Trophoblast cell (in vitro differentiated cells and primary cell): ENCODE results near the gene ADCK2.
"Not testable (repeated sequence)": the region's sequence is repeated elsewhere in the genome, so short reads cannot be mapped to it uniquely, and the experiment has no call there.

Experiments used
- DNase-seq, 2 donors: peaks; one replicate each; pipeline ENCODE4 v3.0.0-alpha.2; 2016
- H2AFZ ChIP-seq: 2 replicates; pipeline ENCODE4 v1.6.1; 2013; ENCODE audit warnings: low read length, moderate library complexity, mild to moderate bottlenecking; ENCODE audit not compliant: insufficient read depth, poor library complexity
- H2AK5ac ChIP-seq: 2 replicates; pipeline ENCODE4 v1.6.1; 2013; ENCODE audit warnings: mild to moderate bottlenecking, low read length
- H2BK120ac ChIP-seq: 2 replicates; pipeline ENCODE4 v1.6.1; 2013; ENCODE audit warnings: low read length, mild to moderate bottlenecking, moderate library complexity; ENCODE audit not compliant: insufficient read depth, poor library complexity
- H2BK12ac ChIP-seq: 2 replicates; pipeline ENCODE4 v1.6.1; 2013; ENCODE audit warnings: mild to moderate bottlenecking, low read length, moderate library complexity
- H2BK5ac ChIP-seq: 2 replicates; pipeline ENCODE4 v1.6.1; 2013; ENCODE audit warnings: low read length, low read depth, moderate library complexity, mild to moderate bottlenecking; ENCODE audit not compliant: poor library complexity
- H3K14ac ChIP-seq: 2 replicates; pipeline ENCODE4 v1.6.1; 2013; ENCODE audit warnings: mild to moderate bottlenecking, low read length
- H3K18ac ChIP-seq: 2 replicates; pipeline ENCODE4 v1.6.1; 2013; ENCODE audit warnings: mild to moderate bottlenecking, low read length
- H3K23ac ChIP-seq: 2 replicates; pipeline ENCODE4 v1.6.1; 2013; ENCODE audit warnings: low read length
- H3K27ac ChIP-seq: 2 replicates; pipeline ENCODE4 v1.5.1; 2013; ENCODE audit warnings: low read depth, mild to moderate bottlenecking, inconsistent platforms, low read length, moderate library complexity
- H3K27me3 ChIP-seq: 2 replicates; pipeline ENCODE4 v1.6.1; 2013; ENCODE audit warnings: inconsistent platforms, mild to moderate bottlenecking, low read length, moderate library complexity; ENCODE audit not compliant: insufficient read depth
- H3K36me3 ChIP-seq, 2 experiments: 1 replicate in 1 of 2; 2 replicates in 1 of 2; pipeline ENCODE4 v1.6.1; 2013; ENCODE audit warnings: low read length in 2 of 2, mild to moderate bottlenecking in 2 of 2, moderate library complexity in 1 of 2; ENCODE audit not compliant: insufficient read depth in 2 of 2, control insufficient read depth in 1 of 2
- H3K4ac ChIP-seq: 2 replicates; pipeline ENCODE4 v1.6.1; 2013; ENCODE audit warnings: low read depth, mild to moderate bottlenecking, low read length, moderate library complexity
- H3K4me1 ChIP-seq, 2 experiments: 1 replicate in 1 of 2; 2 replicates in 1 of 2; pipeline ENCODE4 v1.6.1; 2013; ENCODE audit warnings: low read length in 2 of 2, mild to moderate bottlenecking in 2 of 2, moderate library complexity in 1 of 2; ENCODE audit not compliant: insufficient read depth in 2 of 2, control insufficient read depth in 1 of 2
- H3K4me2 ChIP-seq: 2 replicates; pipeline ENCODE4 v1.6.1; 2013; ENCODE audit warnings: inconsistent platforms, mild to moderate bottlenecking, low read length, moderate library complexity
- H3K4me3 ChIP-seq: 2 replicates; pipeline ENCODE4 v1.5.1; 2013; ENCODE audit warnings: mild to moderate bottlenecking, low read depth, low read length, inconsistent platforms
- H3K79me1 ChIP-seq: one replicate; pipeline ENCODE4 v1.6.1; 2013; ENCODE audit warnings: low read length
- H3K79me2 ChIP-seq: 2 replicates; pipeline ENCODE4 v1.6.1; 2013; ENCODE audit warnings: low read length, mild to moderate bottlenecking; ENCODE audit not compliant: control insufficient read depth, insufficient read depth, poor library complexity
- H3K9ac ChIP-seq: 2 replicates; pipeline ENCODE4 v1.6.1; 2013; ENCODE audit warnings: mild to moderate bottlenecking, low read length
- H3K9me3 ChIP-seq: 2 replicates; pipeline ENCODE4 v1.6.1; 2013; ENCODE audit warnings: low read depth, mild to moderate bottlenecking, control low read depth, inconsistent platforms, low read length; ENCODE audit not compliant: insufficient read depth
- H4K12ac ChIP-seq: 2 replicates; pipeline ENCODE4 v1.6.1; 2013; ENCODE audit warnings: low read depth, mild to moderate bottlenecking, low read length, moderate library complexity
- H4K8ac ChIP-seq: 2 replicates; pipeline ENCODE4 v1.6.1; 2013; ENCODE audit warnings: low read depth, mild to moderate bottlenecking, low read length, moderate library complexity
- H4K91ac ChIP-seq: one replicate; pipeline ENCODE4 v1.6.1; 2013; ENCODE audit warnings: low read depth, mild to moderate bottlenecking, low read length, moderate library complexity
- WGBS: extraction: QIAGEN DNeasy Blood & Tissue Kit; methylation state at CpG from one replicate; pipeline ENCODE4 v1.1.7; 2013; ENCODE audit warnings: missing lambda C conversion rate; ENCODE audit not compliant: insufficient read length, insufficient coverage; ENCODE audit errors: extremely low coverage; 5-methylcytosine and 5-hydroxymethylcytosine counted together

The ADCK2 gene

GRCh38 chr7:140734096-140734495 is 61.4 kb downstream of the ADCK2 start:
- H3K18ac ChIP-seq = no peak overlapping the region
- H3K4me3 ChIP-seq = no peak overlapping the region
- no peak overlapping the region for H3K27ac ChIP-seq
- no peaks in the 10 kb centered on the region for H3K4me1 ChIP-seq
- no peak overlapping the region for H4K91ac ChIP-seq
- peaks cover 1 to 9% of the 10 kb centered on the region in 2 experiments for H3K36me3 ChIP-seq
- no peak for DNase-seq
- H3K9me3 ChIP-seq = no peaks in the 10 kb centered on the region
- H3K14ac ChIP-seq = no peak overlapping the region
- H2AK5ac ChIP-seq = no peak overlapping the region
- no peak overlapping the region for H2BK12ac ChIP-seq
- H2AFZ ChIP-seq = no peak overlapping the region
- no CpG with 5 or more reads among the region's 2 CpGs for WGBS
- H3K4me2 ChIP-seq = no peak overlapping the region
- H2BK5ac ChIP-seq = no peak overlapping the region
- no peak overlapping the region for H4K12ac ChIP-seq
- H3K79me2 ChIP-seq = no peaks in the 10 kb centered on the region
- H3K27me3 ChIP-seq = no peaks in the 10 kb centered on the region
- H3K4ac ChIP-seq = no peak overlapping the region
- H3K23ac ChIP-seq = no peak overlapping the region
- H3K79me1 ChIP-seq = no peaks in the 10 kb centered on the region
- no peak overlapping the region for H3K9ac ChIP-seq
- no peak overlapping the region for H4K8ac ChIP-seq
- no peak overlapping the region for H2BK120ac ChIP-seq

- DNase-seq = no peak
- Histone ChIP-seq H2BK5ac (no peak overlapping the region), H3K4me2 (no peak overlapping the region), H3K79me1 (no peaks in the 10 kb centered on the region), H3K4ac (no peak overlapping the region), H3K18ac (no peak overlapping the region), H3K23ac (no peak overlapping the region), H3K4me1 (no peaks in the 10 kb centered on the region), H3K27me3 (no peaks in the 10 kb centered on the region), H3K36me3 (peaks cover 1 to 9% of the 10 kb centered on the region in 2 experiments), H3K14ac (no peak overlapping the region), H4K8ac (no peak overlapping the region), H2AFZ (no peak overlapping the region), H2AK5ac (no peak overlapping the region), H4K12ac (no peak overlapping the region), H2BK12ac (no peak overlapping the region), H3K79me2 (no peaks in the 10 kb centered on the region), H2BK120ac (no peak overlapping the region), H3K27ac (no peak overlapping the region), H3K9ac (no peak overlapping the region), H3K9me3 (no peaks in the 10 kb centered on the region), H3K4me3 (no peak overlapping the region), H4K91ac (no peak overlapping the region)
- no CpG with 5 or more reads among the region's 2 CpGs for WGBS
Observed at GRCh38 chr7:140734729-140735128, 62.0 kb downstream of the ADCK2 start.

GRCh38 chr7:140738280-140738679 is 65.5 kb downstream of the ADCK2 start:
- Histone ChIP-seq H2BK12ac (no peak overlapping the region), H3K27me3 (no peaks in the 10 kb centered on the region), H3K36me3 (peaks cover 1 to 6% of the 10 kb centered on the region in 2 experiments), H3K4me1 (no peaks in the 10 kb centered on the region), H2BK5ac (no peak overlapping the region), H3K4me3 (no peak overlapping the region), H2BK120ac (no peak overlapping the region), H2AK5ac (no peak overlapping the region), H3K9ac (no peak overlapping the region), H3K4me2 (no peak overlapping the region), H3K79me1 (no peaks in the 10 kb centered on the region), H4K12ac (no peak overlapping the region), H3K4ac (no peak overlapping the region), H3K27ac (no peak overlapping the region), H3K79me2 (no peaks in the 10 kb centered on the region), H3K18ac (no peak overlapping the region), H3K23ac (no peak overlapping the region), H3K9me3 (no peaks in the 10 kb centered on the region), H4K91ac (no peak overlapping the region), H2AFZ (no peak overlapping the region), H4K8ac (no peak overlapping the region), H3K14ac (no peak overlapping the region)
- DNase-seq = no peak

GRCh38 chr7:140743255-140743654 is 70.5 kb downstream of the ADCK2 start:
- H2BK12ac ChIP-seq, H3K18ac ChIP-seq, H3K4me3 ChIP-seq, H3K27me3 ChIP-seq, H3K4me2 ChIP-seq, H3K79me1 ChIP-seq, H2AK5ac ChIP-seq, H4K91ac ChIP-seq, H3K79me2 ChIP-seq, H2AFZ ChIP-seq, H3K14ac ChIP-seq, H3K9me3 ChIP-seq, DNase-seq, H2BK5ac ChIP-seq, H3K4me1 ChIP-seq, H3K36me3 ChIP-seq, H2BK120ac ChIP-seq, H4K12ac ChIP-seq, H3K23ac ChIP-seq, H3K9ac ChIP-seq, H4K8ac ChIP-seq, H3K4ac ChIP-seq, H3K27ac ChIP-seq: not testable (repeated sequence)
- no CpG with 5 or more reads among the region's 4 CpGs for WGBS
